ENCODE measurements around the gene ZDHHC22. TPM values are rescaled to one million over a fixed set of nuclear protein-coding genes. Genes with fewer than 3 reads are reported as not detected.

The ZDHHC22 gene
- total RNA-seq, 1 donor from 2014 or later = not detected

GRCh38 chr14:77131871-77132486, 9.6 kb downstream of the ZDHHC22 start:
- H3K27ac Mint-ChIP-seq = no peak overlapping the region
- no peaks in the 10 kb centered on the region for H3K9me3 Mint-ChIP-seq
- no peaks in the 10 kb centered on the region for H3K36me3 Mint-ChIP-seq (ENCODE audit: low read depth)
- peaks cover 27% of the 10 kb centered on the region for H3K27me3 Mint-ChIP-seq (ENCODE audit: low read depth)
- H3K4me3 Mint-ChIP-seq (ENCODE audit: low read depth) = no peak overlapping the region
- H3K4me1 Mint-ChIP-seq (ENCODE audit: low read depth) = peaks cover 2% of the 10 kb centered on the region
- intact Hi-C loops (cut with micrococcal nuclease) = no loop called here
- DNase-seq (ENCODE audit: low spot score) = no peak

- Mint-ChIP-seq H3K4me3 (ENCODE audit: low read depth) (no peak overlapping the region), H3K27ac (no peak overlapping the region), H3K36me3 (ENCODE audit: low read depth) (no peaks in the 10 kb centered on the region), H3K27me3 (ENCODE audit: low read depth) (peaks cover 31% of the 10 kb centered on the region), H3K4me1 (ENCODE audit: low read depth) (peaks cover 2% of the 10 kb centered on the region), H3K9me3 (no peaks in the 10 kb centered on the region)
- intact Hi-C loops (cut with micrococcal nuclease) = no loop called here
- no peak for DNase-seq (ENCODE audit: low spot score)
Measured at GRCh38 chr14:77131206-77131605, 10.4 kb downstream of the ZDHHC22 start.

- H3K4me1 Mint-ChIP-seq (ENCODE audit: low read depth) = peaks cover 2% of the 10 kb centered on the region
- H3K27ac Mint-ChIP-seq = no peak overlapping the region
- no peak for DNase-seq (ENCODE audit: low spot score)
- intact Hi-C loops (cut with micrococcal nuclease) = no loop called here
- peaks cover 39% of the 10 kb centered on the region for H3K27me3 Mint-ChIP-seq (ENCODE audit: low read depth)
- H3K4me3 Mint-ChIP-seq (ENCODE audit: low read depth) = no peak overlapping the region
- no peaks in the 10 kb centered on the region for H3K9me3 Mint-ChIP-seq
- H3K36me3 Mint-ChIP-seq (ENCODE audit: low read depth) = no peaks in the 10 kb centered on the region
Measured at GRCh38 chr14:77130386-77130785, 11.2 kb downstream of the ZDHHC22 start.

- Mint-ChIP-seq H3K36me3 (ENCODE audit: low read depth) (no peaks in the 10 kb centered on the region), H3K27ac (no peak overlapping the region), H3K9me3 (no peaks in the 10 kb centered on the region), H3K4me1 (ENCODE audit: low read depth) (no peaks in the 10 kb centered on the region), H3K27me3 (ENCODE audit: low read depth) (peaks cover 38% of the 10 kb centered on the region), H3K4me3 (ENCODE audit: low read depth) (no peak overlapping the region)
- no peak for DNase-seq (ENCODE audit: low spot score)
- intact Hi-C loops (cut with micrococcal nuclease) = no loop called here
Measured at GRCh38 chr14:77128414-77128891, 13.1 kb downstream of the ZDHHC22 start.

GRCh38 chr14:77126461-77126990, 15.1 kb downstream of the ZDHHC22 start:
- DNase-seq (ENCODE audit: low spot score) = no peak
- H3K4me1 Mint-ChIP-seq (ENCODE audit: low read depth) = peaks cover 3% of the 10 kb centered on the region
- no peak overlapping the region for H3K27ac Mint-ChIP-seq
- H3K27me3 Mint-ChIP-seq (ENCODE audit: low read depth) = peaks cover 32% of the 10 kb centered on the region
- no peaks in the 10 kb centered on the region for H3K36me3 Mint-ChIP-seq (ENCODE audit: low read depth)
- no peak overlapping the region for H3K4me3 Mint-ChIP-seq (ENCODE audit: low read depth)
- intact Hi-C loops (cut with micrococcal nuclease) = no loop called here
- no peaks in the 10 kb centered on the region for H3K9me3 Mint-ChIP-seq

- Mint-ChIP-seq H3K9me3 (no peaks in the 10 kb centered on the region), H3K27me3 (ENCODE audit: low read depth) (peaks cover 30% of the 10 kb centered on the region), H3K27ac (no peak overlapping the region), H3K36me3 (ENCODE audit: low read depth) (no peaks in the 10 kb centered on the region), H3K4me1 (ENCODE audit: low read depth) (peaks cover 4% of the 10 kb centered on the region), H3K4me3 (ENCODE audit: low read depth) (peak overlapping the region; percentile 48)
- intact Hi-C loops (cut with micrococcal nuclease) = loop anchor here (1.0 kb wide), 1 partner anchor 29 kb away; no protein-coding TSS in a partner anchor
- DNase-seq (ENCODE audit: low spot score) = no peak
Measured at GRCh38 chr14:77125823-77126325, 15.7 kb downstream of the ZDHHC22 start.

GRCh38 chr14:77125281-77125801, 16.2 kb downstream of the ZDHHC22 start:
- intact Hi-C loops (cut with micrococcal nuclease) = loop anchor here (1.0 kb wide), 1 partner anchor 28 kb away; no protein-coding TSS in a partner anchor
- H3K4me1 Mint-ChIP-seq (ENCODE audit: low read depth) = peaks cover 8% of the 10 kb centered on the region
- H3K27ac Mint-ChIP-seq = no peak overlapping the region
- H3K27me3 Mint-ChIP-seq (ENCODE audit: low read depth) = peaks cover 30% of the 10 kb centered on the region
- H3K4me3 Mint-ChIP-seq (ENCODE audit: low read depth) = peak overlapping the region; percentile 48
- no peak for DNase-seq (ENCODE audit: low spot score)
- H3K36me3 Mint-ChIP-seq (ENCODE audit: low read depth) = no peaks in the 10 kb centered on the region
- no peaks in the 10 kb centered on the region for H3K9me3 Mint-ChIP-seq

GRCh38 chr14:77124345-77125280, 17.0 kb downstream of the ZDHHC22 start:
- Mint-ChIP-seq H3K9me3 (no peaks in the 10 kb centered on the region), H3K4me1 (ENCODE audit: low read depth) (peaks cover 8% of the 10 kb centered on the region), H3K36me3 (ENCODE audit: low read depth) (no peaks in the 10 kb centered on the region), H3K4me3 (ENCODE audit: low read depth) (peak overlapping the region; percentile 74), H3K27me3 (ENCODE audit: low read depth) (peaks cover 30% of the 10 kb centered on the region), H3K27ac (no peak overlapping the region)
- intact Hi-C loops (cut with micrococcal nuclease) = loop anchor here (1.0 kb wide), 1 partner anchor 27 kb away; no protein-coding TSS in a partner anchor
- peak; percentile 63 for DNase-seq (ENCODE audit: low spot score)

GRCh38 chr14:77123381-77124325, 17.9 kb downstream of the ZDHHC22 start:
- intact Hi-C loops (cut with micrococcal nuclease) = no loop called here
- peaks cover 30% of the 10 kb centered on the region for H3K27me3 Mint-ChIP-seq (ENCODE audit: low read depth)
- H3K4me1 Mint-ChIP-seq (ENCODE audit: low read depth) = peaks cover 8% of the 10 kb centered on the region

GRCh38 chr14:77122526-77123125, 19.0 kb downstream of the ZDHHC22 start:
- Mint-ChIP-seq H3K27me3 (ENCODE audit: low read depth) (peaks cover 29% of the 10 kb centered on the region), H3K36me3 (ENCODE audit: low read depth) (no peaks in the 10 kb centered on the region), H3K9me3 (no peaks in the 10 kb centered on the region), H3K27ac (no peak overlapping the region), H3K4me3 (ENCODE audit: low read depth) (no peak overlapping the region), H3K4me1 (ENCODE audit: low read depth) (peaks cover 8% of the 10 kb centered on the region)
- DNase-seq (ENCODE audit: low spot score) = no peak
- intact Hi-C loops (cut with micrococcal nuclease) = no loop called here

More at GRCh38 chr14:77123381-77124325, 17.9 kb downstream of the ZDHHC22 start:
- Mint-ChIP-seq H3K27ac (no peak overlapping the region), H3K4me3 (ENCODE audit: low read depth) (peak overlapping the region; percentile 74), H3K36me3 (ENCODE audit: low read depth) (no peaks in the 10 kb centered on the region), H3K9me3 (no peaks in the 10 kb centered on the region)
- no peak for DNase-seq (ENCODE audit: low spot score)
